ENCODE data around the gene SLC38A10. TPM values are rescaled to one million over a fixed set of nuclear protein-coding genes. Genes with fewer than 3 reads are reported as not detected.
A peak's percentile ranks its signal among the peaks of the same experiment; 100 is the strongest.

The SLC38A10 gene
- total and polyA plus RNA-seq, 2 of the 13 experiments (the other 11 are each of a cell fraction or from before 2014, with no cell fraction given), result 23.4 to 55.8 TPM

GRCh38 chr17:81295031-81295675, at the start of gene SLC38A10 (continued):
- TF ChIP-seq AGO1 (IDR thresholded peaks at IDR 0.05; ENCODE audit: low read depth, low read length, poor library complexity, severe bottlenecking), result peak; percentile 18
- TF ChIP-seq SMC3 (IDR thresholded peaks at IDR 0.05; ENCODE audit: low read length), result no peak
- no peak for TF ChIP-seq ZNF260 (CRISPR knock-in tag; IDR thresholded peaks at IDR 0.05; ENCODE audit: borderline replicate concordance, low read depth)
- TF ChIP-seq CENPBD1 (CRISPR knock-in tag; IDR thresholded peaks at IDR 0.05; ENCODE audit: borderline replicate concordance, low read depth), result peak; percentile 29; the same call in 1 of the 2 replicates
- TF ChIP-seq DMAP1 (CRISPR knock-in tag; IDR thresholded peaks at IDR 0.05), result peak; percentile 74
- TF ChIP-seq MAFK (conservative IDR thresholded peaks at IDR 0.05 in 1 of 2, IDR thresholded peaks at IDR 0.05 in 1 of 2; ENCODE audit: low read length in 2 of 2), result no peak
- TF ChIP-seq ZNF567 (CRISPR knock-in tag; IDR thresholded peaks at IDR 0.05; ENCODE audit: borderline replicate concordance), result peak; percentile 97
- TF ChIP-seq ZFY (CRISPR knock-in tag; IDR thresholded peaks at IDR 0.05), result peak; percentile 93
- TF ChIP-seq CBFB (CRISPR knock-in tag; IDR thresholded peaks at IDR 0.05), result no peak
- TF ChIP-seq ZHX1 (CRISPR knock-in tag; IDR thresholded peaks at IDR 0.05; ENCODE audit: low read depth), result 0 out of 2 replicates have a peak, but pooled peaks have one; percentile 24
- no peak for TF ChIP-seq MNT (IDR thresholded peaks at IDR 0.05)
- TF ChIP-seq ZBTB40 (IDR thresholded peaks at IDR 0.05), result peak; percentile 71
- TF ChIP-seq ZBTB40 (CRISPR knock-in tag; IDR thresholded peaks at IDR 0.05), result peak; percentile 84
- peak; percentile 90; the same call in 1 of the 2 replicates for TF ChIP-seq ZNF414 (CRISPR knock-in tag; IDR thresholded peaks at IDR 0.05)
- no peak for TF ChIP-seq ZNF274 (CRISPR knock-in tag; IDR thresholded peaks at IDR 0.05)

All from HepG2 (cell line).